ENCODE results near the gene GNG7.

Gene GNG7

GRCh38 chr19:2732157-2732725 is 29.7 kb upstream of the GNG7 start:
- Mint-ChIP-seq H3K4me3 (no peak overlapping the region), H3K36me3 (peaks cover 36 to 53% of the 10 kb centered on the region in 2 donors), H3K4me1 (peaks cover 16 to 30% of the 10 kb centered on the region in 2 donors), H3K27me3 (no peaks in the 10 kb centered on the region), H3K9me3 (no peaks in the 10 kb centered on the region), H3K27ac (no peak overlapping the region)
- no peak for DNase-seq
- ATAC-seq (replicated peaks), result no peak

- ATAC-seq (replicated peaks), result no peak
- Mint-ChIP-seq H3K9me3 (peaks cover 0 to under 1% of the 10 kb centered on the region in 2 donors), H3K27me3 (peaks cover 0 to under 1% of the 10 kb centered on the region in 2 donors), H3K36me3 (peaks cover 28 to 44% of the 10 kb centered on the region in 2 donors), H3K27ac (no peak overlapping the region), H3K4me1 (peaks cover 15 to 30% of the 10 kb centered on the region in 2 donors), H3K4me3 (no peak overlapping the region)
- no peak for DNase-seq
Observed at GRCh38 chr19:2731181-2731995, 28.9 kb upstream of the GNG7 start.

- peaks cover 18 to 29% of the 10 kb centered on the region in 2 donors for H3K4me1 Mint-ChIP-seq
- peaks cover 0 to 4% of the 10 kb centered on the region in 2 donors for H3K27me3 Mint-ChIP-seq
- no peak for DNase-seq
- no peak for ATAC-seq (replicated peaks)
- H3K9me3 Mint-ChIP-seq, result peaks cover 0 to 4% of the 10 kb centered on the region in 2 donors
- no peak overlapping the region for H3K27ac Mint-ChIP-seq
- no peak overlapping the region for H3K4me3 Mint-ChIP-seq
- peaks cover 18 to 33% of the 10 kb centered on the region in 2 donors for H3K36me3 Mint-ChIP-seq
Observed at GRCh38 chr19:2729943-2730818, 27.7 kb upstream of the GNG7 start.

- ATAC-seq (replicated peaks), result no peak
- no peak overlapping the region for H3K27ac Mint-ChIP-seq
- H3K4me1 Mint-ChIP-seq, result peaks cover 10 to 17% of the 10 kb centered on the region in 2 donors
- peaks cover 9 to 21% of the 10 kb centered on the region in 2 donors for H3K36me3 Mint-ChIP-seq
- DNase-seq, result no peak
- H3K27me3 Mint-ChIP-seq, result peaks cover 0 to 4% of the 10 kb centered on the region in 2 donors
- no peak overlapping the region for H3K4me3 Mint-ChIP-seq
- peaks cover 0 to 4% of the 10 kb centered on the region in 2 donors for H3K9me3 Mint-ChIP-seq
Observed at GRCh38 chr19:2728783-2729387, 26.4 kb upstream of the GNG7 start.

DNA sequence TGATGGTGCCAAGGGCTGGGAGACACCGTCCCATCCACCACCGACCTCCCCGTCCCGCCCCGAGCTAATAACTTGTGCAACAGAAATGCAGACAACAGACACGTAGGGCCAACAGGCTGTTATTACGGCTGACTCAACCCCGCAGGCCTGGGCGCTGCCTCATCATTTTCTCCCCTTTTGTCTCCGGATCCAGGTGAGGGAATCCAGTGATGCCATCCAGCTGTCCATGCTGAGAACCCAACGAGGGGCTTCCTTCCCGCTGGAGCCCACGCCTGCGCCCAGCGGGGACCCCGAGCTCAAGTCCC is 25.1 kb upstream of the GNG7 start:
- Mint-ChIP-seq H3K4me1 (peaks cover 9 to 24% of the 10 kb centered on the region in 2 donors), H3K36me3 (peaks cover 5 to 14% of the 10 kb centered on the region in 2 donors), H3K27me3 (peaks cover 4 to 5% of the 10 kb centered on the region in 2 donors), H3K27ac (no peak overlapping the region), H3K9me3 (peaks cover 0 to 4% of the 10 kb centered on the region in 2 donors), H3K4me3 (no peak overlapping the region)
- DNase-seq, result no peak
- ATAC-seq (replicated peaks), result no peak

DNA sequence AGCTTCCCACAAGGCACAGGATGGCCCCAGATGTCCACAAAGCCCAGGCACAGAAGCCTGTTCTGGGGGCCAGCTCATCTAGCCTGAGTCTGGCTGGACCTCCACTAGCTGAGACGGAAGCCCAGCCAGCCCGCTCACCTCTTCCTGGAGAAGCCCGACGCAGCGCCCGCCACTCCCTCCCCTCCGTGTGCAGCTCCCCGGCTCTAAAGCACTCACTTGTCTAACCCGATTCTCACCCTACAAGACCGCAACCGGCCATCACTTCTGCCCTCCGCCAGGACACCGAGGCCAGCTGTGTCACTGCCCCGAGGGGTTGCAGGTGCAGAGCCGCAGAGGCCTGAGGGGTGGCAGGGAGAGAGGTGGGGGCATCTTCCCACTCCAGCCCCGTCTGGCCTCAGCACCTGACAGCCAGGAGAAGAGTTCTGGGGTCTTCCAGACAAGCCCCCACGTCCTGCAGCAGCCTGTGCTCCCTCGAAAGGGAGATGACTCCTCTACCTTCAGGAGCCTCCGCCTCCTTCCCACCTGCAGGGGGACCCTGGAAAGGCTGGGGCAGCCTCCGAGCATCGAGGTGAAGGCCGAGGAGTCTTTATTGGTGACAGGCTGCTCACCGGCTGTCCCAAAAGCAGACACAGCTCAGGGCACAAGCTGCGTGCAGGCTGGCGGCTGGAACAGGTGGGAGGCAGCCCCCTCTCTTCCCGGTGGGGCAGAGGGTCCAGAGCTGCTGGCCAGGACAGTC is 24.6 kb upstream of the GNG7 start:
- no peak for DNase-seq
- peak; percentile 53 to 60 for ATAC-seq (replicated peaks)
- peaks cover 7 to 8% of the 10 kb centered on the region in 2 donors for H3K27me3 Mint-ChIP-seq
- H3K27ac Mint-ChIP-seq, result peak overlapping the region; percentile 37
- peaks cover 11 to 27% of the 10 kb centered on the region in 2 donors for H3K4me1 Mint-ChIP-seq
- peak overlapping the region in 1 of 2 donors; percentile 37 for H3K4me3 Mint-ChIP-seq
- peaks cover 0 to 4% of the 10 kb centered on the region in 2 donors for H3K9me3 Mint-ChIP-seq
- peaks cover 4 to 11% of the 10 kb centered on the region in 2 donors for H3K36me3 Mint-ChIP-seq

DNA sequence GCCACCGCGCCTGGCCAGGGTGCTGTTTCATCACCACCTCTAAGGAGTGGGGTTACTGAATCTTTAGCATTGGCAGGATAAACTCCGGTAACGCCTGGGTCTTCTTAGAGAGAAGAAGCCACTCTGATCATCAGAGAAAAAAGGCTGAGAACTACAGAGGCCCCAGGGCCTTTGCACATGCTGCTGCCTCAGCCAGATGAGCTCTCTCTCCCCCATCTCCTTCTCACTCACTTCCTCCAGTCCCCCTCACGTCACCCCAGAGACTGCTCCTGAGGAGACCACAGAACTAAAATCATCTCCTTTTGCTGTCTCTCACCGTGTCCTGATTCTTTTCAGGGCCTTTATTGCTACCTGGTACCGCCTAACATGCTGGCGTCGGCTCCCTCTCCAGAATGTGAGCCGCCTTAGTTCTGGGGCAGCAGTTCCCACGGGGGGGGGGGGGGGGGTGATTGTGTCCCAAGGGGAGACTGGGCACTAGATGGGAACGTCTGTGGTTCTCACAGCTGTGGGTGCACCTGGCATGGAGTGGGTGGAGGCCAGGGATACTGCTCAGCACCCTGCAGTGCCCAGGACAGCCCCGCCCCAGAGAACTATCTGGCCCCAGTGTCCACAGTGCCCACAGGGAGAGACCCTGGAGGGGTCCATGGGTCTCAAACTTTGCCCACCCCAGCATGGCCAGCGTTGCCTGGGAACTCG is 23.8 kb upstream of the GNG7 start:
- peaks cover 7 to 8% of the 10 kb centered on the region in 2 donors for H3K27me3 Mint-ChIP-seq
- peak overlapping the region; percentile 43 for H3K27ac Mint-ChIP-seq
- H3K9me3 Mint-ChIP-seq, result peaks cover 0 to 4% of the 10 kb centered on the region in 2 donors

DNA sequence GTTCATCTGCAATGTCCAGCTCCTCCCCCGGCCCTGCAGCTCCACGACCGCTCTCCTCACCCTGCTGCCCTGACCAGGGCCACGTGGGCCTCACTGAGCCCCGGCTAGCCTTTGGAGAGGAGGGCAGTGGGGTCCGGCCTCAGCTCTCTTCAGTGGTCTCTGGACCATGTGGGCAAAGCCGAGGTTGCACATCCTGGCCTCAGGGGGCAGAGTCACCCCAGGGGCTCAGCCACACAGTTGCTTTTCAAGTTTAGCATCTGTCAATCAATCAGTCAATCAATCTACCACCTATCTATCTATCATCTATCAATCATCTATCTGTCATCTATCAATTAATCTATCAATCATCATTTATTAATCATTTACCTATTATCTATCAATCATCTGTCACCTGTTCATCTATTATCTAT is 21.7 kb upstream of the GNG7 start:
- DNase-seq (no peak), ATAC-seq (replicated peaks) (no peak)
- Mint-ChIP-seq H3K27me3 (peaks cover 7 to 8% of the 10 kb centered on the region in 2 donors), H3K9me3 (peaks cover 0 to 4% of the 10 kb centered on the region in 2 donors), H3K4me1 (peaks cover 24 to 46% of the 10 kb centered on the region in 2 donors), H3K27ac (no peak overlapping the region), H3K4me3 (no peak overlapping the region), H3K36me3 (peaks cover 0 to 5% of the 10 kb centered on the region in 2 donors)

More for the DNA sequence above, 23.8 kb upstream of the GNG7 start:
- Mint-ChIP-seq H3K36me3 (peaks cover 3 to 8% of the 10 kb centered on the region in 2 donors), H3K4me3 (no peak overlapping the region), H3K4me1 (peaks cover 15 to 33% of the 10 kb centered on the region in 2 donors)
- DNase-seq (no peak), ATAC-seq (replicated peaks) (peak; percentile 31 to 49)

DNA sequence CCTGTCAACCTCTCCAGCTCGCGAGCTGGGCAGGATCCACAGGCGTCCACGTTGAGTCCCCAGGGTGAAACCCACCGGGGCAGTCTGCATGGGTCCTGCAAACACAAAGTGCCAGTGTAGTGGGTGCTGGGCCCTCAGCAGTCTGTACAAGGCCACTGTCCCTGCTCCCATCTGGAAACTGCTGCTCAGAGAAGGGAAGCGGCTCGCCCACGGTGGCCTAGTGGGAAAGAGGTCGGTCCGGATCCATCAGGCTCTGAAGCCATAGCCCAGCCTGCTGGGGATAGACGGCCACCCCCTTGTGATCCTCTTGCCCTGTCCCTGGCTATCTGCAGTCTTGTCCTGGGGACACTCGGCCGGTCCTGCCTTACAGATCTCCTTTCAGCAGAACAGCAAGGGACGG is 21.3 kb upstream of the GNG7 start:
- ATAC-seq (replicated peaks), result no peak
- H3K9me3 Mint-ChIP-seq, result peaks cover 0 to 4% of the 10 kb centered on the region in 2 donors
- DNase-seq, result no peak
- peaks cover 22 to 46% of the 10 kb centered on the region in 2 donors for H3K4me1 Mint-ChIP-seq
- H3K4me3 Mint-ChIP-seq, result no peak overlapping the region
- no peak overlapping the region for H3K27ac Mint-ChIP-seq
- peaks cover 7 to 8% of the 10 kb centered on the region in 2 donors for H3K27me3 Mint-ChIP-seq
- peaks cover 0 to 3% of the 10 kb centered on the region in 2 donors for H3K36me3 Mint-ChIP-seq

GRCh38 chr19:2723345-2723715 is 20.8 kb upstream of the GNG7 start:
- H3K9me3 Mint-ChIP-seq, result peaks cover 0 to 4% of the 10 kb centered on the region in 2 donors
- no peak for DNase-seq
- peaks cover 20 to 46% of the 10 kb centered on the region in 2 donors for H3K4me1 Mint-ChIP-seq
- H3K27ac Mint-ChIP-seq, result no peak overlapping the region
- peaks cover 7 to 8% of the 10 kb centered on the region in 2 donors for H3K27me3 Mint-ChIP-seq
- ATAC-seq (replicated peaks), result no peak
- no peaks in the 10 kb centered on the region for H3K36me3 Mint-ChIP-seq
- H3K4me3 Mint-ChIP-seq, result no peak overlapping the region

DNA sequence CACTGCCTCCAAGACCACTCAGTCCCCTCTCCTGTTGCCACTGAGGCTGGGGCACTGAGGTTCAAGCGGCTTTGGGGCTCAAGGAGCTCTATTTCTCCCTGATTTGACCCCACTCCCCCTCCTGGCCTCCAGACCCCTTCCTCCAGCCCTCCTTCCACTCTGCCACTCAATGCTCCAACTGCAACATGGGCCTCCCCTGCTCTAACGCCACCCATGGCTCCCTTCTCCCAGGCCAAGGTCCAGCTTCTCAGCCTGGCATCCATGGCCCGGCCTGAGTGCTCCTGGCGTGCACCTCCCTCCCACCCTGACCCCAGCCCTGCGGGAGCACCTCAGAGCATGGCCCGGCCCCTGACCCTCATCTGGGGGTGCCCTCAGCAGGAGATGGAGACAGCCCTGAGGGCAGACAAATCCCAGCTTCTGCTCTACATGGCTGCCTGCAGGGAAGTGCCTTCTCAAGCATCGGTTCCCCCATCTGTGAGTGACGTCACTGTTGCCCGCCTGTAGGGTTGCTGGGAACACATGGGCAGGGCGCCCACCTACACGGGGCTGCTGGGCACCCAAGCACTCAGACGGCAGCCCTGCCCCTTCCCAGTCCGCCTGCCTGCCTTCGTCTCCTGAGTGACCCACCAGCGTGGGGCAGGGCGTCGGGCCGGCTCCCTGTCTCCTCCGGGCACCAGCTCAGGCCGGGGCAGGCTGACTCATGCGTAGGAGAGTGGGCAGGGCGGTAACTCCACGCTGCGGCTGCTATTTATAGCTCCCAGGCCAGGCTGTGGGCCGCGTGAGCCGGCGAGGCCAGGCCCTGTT is 20.2 kb upstream of the GNG7 start:
- Mint-ChIP-seq H3K27me3 (peaks cover 7 to 8% of the 10 kb centered on the region in 2 donors), H3K27ac (no peak overlapping the region), H3K4me1 (peaks cover 20 to 46% of the 10 kb centered on the region in 2 donors), H3K4me3 (peak overlapping the region; percentile 27 to 41), H3K36me3 (no peaks in the 10 kb centered on the region), H3K9me3 (peaks cover 0 to 4% of the 10 kb centered on the region in 2 donors)
- ATAC-seq (replicated peaks), result no peak
- no peak for DNase-seq

Data from stimulated activated naive B cell treated with anti-CD40 and anti-IgM and Interleukin-4, amounts not matched to agents 10 μg/mL and 1 μg/mL and 100 μg/mL, for 72 hours (primary cell).